Body of pancreas (tissue), 4 donors: ENCODE data around the gene ALDH1A3.

Experiments used
- CTCF ChIP-seq, 7 experiments: fragments of 450-650 bp in 4 of 7; fragments of 200-600 bp in 3 of 7; sonication (generic) in 3 of 7; IDR thresholded peaks; one replicate each; pipeline ENCODE4 v1.5.1; 2016 to 2019; ENCODE audit warnings: antibody characterized with exemption in 7 of 7
- POLR2A ChIP-seq, 3 donors: fragments of 450-650 bp; IDR thresholded peaks; one replicate each; pipeline ENCODE4 v1.6.1; 2016; ENCODE audit warnings: antibody characterized with exemption in 3 of 3, mild to moderate bottlenecking in 2 of 3

- TF ChIP-seq CTCF (IDR thresholded peaks at IDR 0.05) (no peak), POLR2A (IDR thresholded peaks at IDR 0.05) (no peak)
Observed at GRCh38 chr15:100930306-100930848, 50.7 kb downstream of the ALDH1A3 start.
